ENCODE data around the gene TMEM163. TPM values are rescaled to one million over a fixed set of nuclear protein-coding genes. Genes with fewer than 3 reads are reported as not detected.

TMEM163 gene
- total and polyA plus RNA-seq, 4 donors: 13.7 to 77.7 (median 53.6) TPM

- no peaks in the 10 kb centered on the region for H3K27me3 ChIP-seq (ENCODE audit: control insufficient read depth, insufficient read depth, low read length)
- 86% methylated on average over 8 of the region's 10 CpGs for WGBS (ENCODE audit: insufficient coverage)
Observed at GRCh38 chr2:134458950-134459349, 259.9 kb downstream of the TMEM163 start.

GRCh38 chr2:134458473-134458853 lies 260.3 kb downstream of the TMEM163 start:
- no peak for DNase-seq (ENCODE audit: low read depth in 4 of 6, low spot score in 6 of 6)
- Histone ChIP-seq H3K36me3 (ENCODE audit: control insufficient read depth, insufficient read depth, low read length) (peaks cover 10% of the 10 kb centered on the region), H3K9me3 (ENCODE audit: control insufficient read depth, insufficient read depth, low read length) (no peaks in the 10 kb centered on the region), H3K4me1 (ENCODE audit: control insufficient read depth, insufficient read depth, low read length) (peaks cover 22% of the 10 kb centered on the region), H3K4me3 (ENCODE audit: low read depth, low read length) (no peak overlapping the region), H3K27ac (ENCODE audit: low read depth, low read length) (no peak overlapping the region), H3K27me3 (ENCODE audit: control insufficient read depth, insufficient read depth, low read length) (no peaks in the 10 kb centered on the region)
- WGBS (ENCODE audit: insufficient coverage): no CpG with 5 or more reads among the region's 6 CpGs

More at GRCh38 chr2:134458950-134459349, 259.9 kb downstream of the TMEM163 start:
- Histone ChIP-seq H3K27ac (ENCODE audit: low read depth, low read length) (no peak overlapping the region), H3K36me3 (ENCODE audit: control insufficient read depth, insufficient read depth, low read length) (peaks cover 10% of the 10 kb centered on the region), H3K9me3 (ENCODE audit: control insufficient read depth, insufficient read depth, low read length) (no peaks in the 10 kb centered on the region), H3K4me3 (ENCODE audit: low read depth, low read length) (no peak overlapping the region), H3K4me1 (ENCODE audit: control insufficient read depth, insufficient read depth, low read length) (peaks cover 22% of the 10 kb centered on the region)
- DNase-seq (ENCODE audit: low read depth in 4 of 6, low spot score in 6 of 6): no peak

- Histone ChIP-seq H3K27ac (ENCODE audit: low read depth, low read length) (no peak overlapping the region), H3K36me3 (ENCODE audit: control insufficient read depth, insufficient read depth, low read length) (peaks cover 10% of the 10 kb centered on the region), H3K27me3 (ENCODE audit: control insufficient read depth, insufficient read depth, low read length) (no peaks in the 10 kb centered on the region), H3K4me1 (ENCODE audit: control insufficient read depth, insufficient read depth, low read length) (peaks cover 22% of the 10 kb centered on the region), H3K4me3 (ENCODE audit: low read depth, low read length) (no peak overlapping the region), H3K9me3 (ENCODE audit: control insufficient read depth, insufficient read depth, low read length) (no peaks in the 10 kb centered on the region)
- no peak for DNase-seq (ENCODE audit: low read depth in 4 of 6, low spot score in 6 of 6)
- 97% methylated on average over 10 of the region's 18 CpGs for WGBS (ENCODE audit: insufficient coverage)
Observed at GRCh38 chr2:134457765-134458472, 260.9 kb downstream of the TMEM163 start.

- peaks cover 10% of the 10 kb centered on the region for H3K36me3 ChIP-seq (ENCODE audit: control insufficient read depth, insufficient read depth, low read length)
- WGBS (ENCODE audit: insufficient coverage): 97% methylated on average over 7 of the region's 7 CpGs
- no peak for DNase-seq (ENCODE audit: low read depth in 4 of 6, low spot score in 6 of 6)
Observed at GRCh38 chr2:134457353-134457752, 261.4 kb downstream of the TMEM163 start.

GRCh38 chr2:134455426-134455825 lies 263.4 kb downstream of the TMEM163 start:
- no peak overlapping the region for H3K4me3 ChIP-seq (ENCODE audit: low read depth, low read length)
- H3K27ac ChIP-seq (ENCODE audit: low read depth, low read length): no peak overlapping the region
- peaks cover 12% of the 10 kb centered on the region for H3K4me1 ChIP-seq (ENCODE audit: control insufficient read depth, insufficient read depth, low read length)
- no peak for DNase-seq (ENCODE audit: low read depth in 4 of 6, low spot score in 6 of 6)
- 86% methylated on average over 9 of the region's 10 CpGs for WGBS (ENCODE audit: insufficient coverage)
- H3K9me3 ChIP-seq (ENCODE audit: control insufficient read depth, insufficient read depth, low read length): no peaks in the 10 kb centered on the region
- H3K36me3 ChIP-seq (ENCODE audit: control insufficient read depth, insufficient read depth, low read length): peaks cover 12% of the 10 kb centered on the region
- no peaks in the 10 kb centered on the region for H3K27me3 ChIP-seq (ENCODE audit: control insufficient read depth, insufficient read depth, low read length)

More at GRCh38 chr2:134457353-134457752, 261.4 kb downstream of the TMEM163 start:
- no peak overlapping the region for H3K4me3 ChIP-seq (ENCODE audit: low read depth, low read length)
- H3K4me1 ChIP-seq (ENCODE audit: control insufficient read depth, insufficient read depth, low read length): peaks cover 22% of the 10 kb centered on the region
- no peaks in the 10 kb centered on the region for H3K9me3 ChIP-seq (ENCODE audit: control insufficient read depth, insufficient read depth, low read length)
- H3K27me3 ChIP-seq (ENCODE audit: control insufficient read depth, insufficient read depth, low read length): no peaks in the 10 kb centered on the region
- H3K27ac ChIP-seq (ENCODE audit: low read depth, low read length): no peak overlapping the region

GRCh38 chr2:134454931-134455330 lies 263.9 kb downstream of the TMEM163 start:
- H3K4me1 ChIP-seq (ENCODE audit: control insufficient read depth, insufficient read depth, low read length): peaks cover 12% of the 10 kb centered on the region
- no peaks in the 10 kb centered on the region for H3K9me3 ChIP-seq (ENCODE audit: control insufficient read depth, insufficient read depth, low read length)
- H3K4me3 ChIP-seq (ENCODE audit: low read depth, low read length): no peak overlapping the region
- no peak overlapping the region for H3K27ac ChIP-seq (ENCODE audit: low read depth, low read length)
- peaks cover 16% of the 10 kb centered on the region for H3K36me3 ChIP-seq (ENCODE audit: control insufficient read depth, insufficient read depth, low read length)
- DNase-seq (ENCODE audit: low read depth in 4 of 6, low spot score in 6 of 6): no peak
- no peaks in the 10 kb centered on the region for H3K27me3 ChIP-seq (ENCODE audit: control insufficient read depth, insufficient read depth, low read length)
- 74% methylated on average over 6 of the region's 6 CpGs for WGBS (ENCODE audit: insufficient coverage)

GRCh38 chr2:134454426-134454825 lies 264.4 kb downstream of the TMEM163 start:
- H3K4me3 ChIP-seq (ENCODE audit: low read depth, low read length): no peak overlapping the region
- DNase-seq (ENCODE audit: low read depth in 4 of 6, low spot score in 6 of 6): no peak
- no peaks in the 10 kb centered on the region for H3K9me3 ChIP-seq (ENCODE audit: control insufficient read depth, insufficient read depth, low read length)
- peaks cover 12% of the 10 kb centered on the region for H3K4me1 ChIP-seq (ENCODE audit: control insufficient read depth, insufficient read depth, low read length)
- peaks cover 21% of the 10 kb centered on the region for H3K36me3 ChIP-seq (ENCODE audit: control insufficient read depth, insufficient read depth, low read length)
- no peaks in the 10 kb centered on the region for H3K27me3 ChIP-seq (ENCODE audit: control insufficient read depth, insufficient read depth, low read length)
- no peak overlapping the region for H3K27ac ChIP-seq (ENCODE audit: low read depth, low read length)
- WGBS (ENCODE audit: insufficient coverage): 70% methylated on average over 3 of the region's 8 CpGs

- Histone ChIP-seq H3K27ac (ENCODE audit: low read depth, low read length) (no peak overlapping the region), H3K4me1 (ENCODE audit: control insufficient read depth, insufficient read depth, low read length) (peaks cover 12% of the 10 kb centered on the region), H3K9me3 (ENCODE audit: control insufficient read depth, insufficient read depth, low read length) (no peaks in the 10 kb centered on the region), H3K36me3 (ENCODE audit: control insufficient read depth, insufficient read depth, low read length) (peaks cover 24% of the 10 kb centered on the region), H3K27me3 (ENCODE audit: control insufficient read depth, insufficient read depth, low read length) (no peaks in the 10 kb centered on the region), H3K4me3 (ENCODE audit: low read depth, low read length) (no peak overlapping the region)
- WGBS (ENCODE audit: insufficient coverage): 93% methylated on average over 3 of the region's 10 CpGs
- no peak for DNase-seq (ENCODE audit: low read depth in 4 of 6, low spot score in 6 of 6)
Observed at GRCh38 chr2:134453973-134454372, 264.8 kb downstream of the TMEM163 start.

GRCh38 chr2:134453476-134453875 lies 265.3 kb downstream of the TMEM163 start:
- no peaks in the 10 kb centered on the region for H3K27me3 ChIP-seq (ENCODE audit: control insufficient read depth, insufficient read depth, low read length)
- no peak overlapping the region for H3K4me3 ChIP-seq (ENCODE audit: low read depth, low read length)
- no peak overlapping the region for H3K27ac ChIP-seq (ENCODE audit: low read depth, low read length)
- 80% methylated on average over 1 of the region's 4 CpGs for WGBS (ENCODE audit: insufficient coverage)
- H3K36me3 ChIP-seq (ENCODE audit: control insufficient read depth, insufficient read depth, low read length): peaks cover 29% of the 10 kb centered on the region
- peaks cover 14% of the 10 kb centered on the region for H3K4me1 ChIP-seq (ENCODE audit: control insufficient read depth, insufficient read depth, low read length)
- no peak for DNase-seq (ENCODE audit: low read depth in 4 of 6, low spot score in 6 of 6)
- H3K9me3 ChIP-seq (ENCODE audit: control insufficient read depth, insufficient read depth, low read length): no peaks in the 10 kb centered on the region

GRCh38 chr2:134452042-134452733 lies 266.6 kb downstream of the TMEM163 start:
- DNase-seq (ENCODE audit: low read depth in 4 of 6, low spot score in 6 of 6): no peak
- Histone ChIP-seq H3K9me3 (ENCODE audit: control insufficient read depth, insufficient read depth, low read length) (no peaks in the 10 kb centered on the region), H3K4me1 (ENCODE audit: control insufficient read depth, insufficient read depth, low read length) (peaks cover 15% of the 10 kb centered on the region), H3K27me3 (ENCODE audit: control insufficient read depth, insufficient read depth, low read length) (no peaks in the 10 kb centered on the region), H3K4me3 (ENCODE audit: low read depth, low read length) (no peak overlapping the region), H3K36me3 (ENCODE audit: control insufficient read depth, insufficient read depth, low read length) (peaks cover 30% of the 10 kb centered on the region), H3K27ac (ENCODE audit: low read depth, low read length) (no peak overlapping the region)
- WGBS (ENCODE audit: insufficient coverage): 91% methylated on average over 7 of the region's 9 CpGs
